Left renal pelvis (tissue), 4 donors: ENCODE results near the gene ZNF524. TPM values are rescaled to one million over a fixed set of nuclear protein-coding genes. Genes with fewer than 3 reads are reported as not detected.

Experiments used
- DNase-seq, 4 donors: peaks; one replicate each; pipeline ENCODE4 v3.0.0-alpha.2; 2013; ENCODE audit warnings: low read depth in 4 of 4, low spot score in 3 of 4
- polyA plus RNA-seq, 4 donors: library from polyadenylated mRNA; unstranded; fragments of 120-200 nt; gene quantifications; one replicate each; pipeline ENCODE4 v1.2.1, GENCODE V29; 2013; ENCODE audit not compliant: insufficient read length in 4 of 4

ZNF524 gene
- polyA plus RNA-seq, 4 donors: 4.6 to 13.3 (median 6.7) TPM

- DNase-seq: peak; percentile 99 to 100 (median 99)
These were observed 633 bp upstream of the ZNF524 start, which contains the start of gene FIZ1 for GRCh38 chr19:55599468-55599841. FIZ1 (minus strand) TSS chr19:55599517; CDS start chr19:55597865, 1,652 bp downstream.

GRCh38 chr19:55600662-55601028, 557 bp downstream of the ZNF524 start:
- DNase-seq: no peak

- DNase-seq: no peak
These were observed 996 bp downstream of the ZNF524 start for GRCh38 chr19:55601084-55601483.

GRCh38 chr19:55602104-55603001, 2.3 kb downstream of the ZNF524 start:
- no peak for DNase-seq

- DNase-seq: no peak
These were observed 3.0 kb downstream of the ZNF524 start for GRCh38 chr19:55603115-55603514.

GRCh38 chr19:55603581-55604292, 3.6 kb downstream of the ZNF524 start:
- no peak for DNase-seq

GRCh38 chr19:55605207-55605636, 5.1 kb downstream of the ZNF524 start:
- DNase-seq: peak; percentile 93 to 95 (median 94)

- peak in 1 of 4 donors; percentile 59 for DNase-seq
These were observed 5.8 kb downstream of the ZNF524 start, which contains the start of gene ZNF865 for GRCh38 chr19:55605637-55606470. ZNF865 (plus strand) TSS chr19:55605647; CDS start chr19:55613619, 7,972 bp downstream.

GRCh38 chr19:55606471-55606787, 6.3 kb downstream of the ZNF524 start:
- no peak for DNase-seq

- no peak for DNase-seq
These were observed 6.7 kb downstream of the ZNF524 start for GRCh38 chr19:55606817-55607216.

GRCh38 chr19:55609326-55609725, 9.2 kb downstream of the ZNF524 start:
- no peak for DNase-seq

- no peak for DNase-seq
These were observed 11.4 kb downstream of the ZNF524 start for GRCh38 chr19:55611300-55611982.

- no peak for DNase-seq
These were observed 12.0 kb downstream of the ZNF524 start for GRCh38 chr19:55611983-55612645.

- DNase-seq: no peak
These were observed 13.3 kb downstream of the ZNF524 start for GRCh38 chr19:55613396-55613795.

GRCh38 chr19:55613930-55614710, 14.0 kb downstream of the ZNF524 start:
- no peak for DNase-seq

- DNase-seq: no peak
These were observed 14.8 kb downstream of the ZNF524 start for GRCh38 chr19:55614711-55615542.

- DNase-seq: no peak
These were observed 15.7 kb downstream of the ZNF524 start for GRCh38 chr19:55615543-55616394.
